Thyroid gland (tissue), 4 donors: ENCODE results near the gene ETV2. TPM values are rescaled to one million over a fixed set of nuclear protein-coding genes. Genes with fewer than 3 reads are reported as not detected.

Experiments used
- DNase-seq, 2 donors: peaks; one replicate each; pipeline ENCODE4 v3.0.0-alpha.2; 2019
- H3K27ac ChIP-seq, 3 donors: fragments of 200-600 bp; sonication (generic); 1 replicate in 2 of 3; 2 replicates in 1 of 3; pipeline ENCODE4 v1.5.1; 2016 to 2019; ENCODE audit warnings: mild to moderate bottlenecking in 1 of 3, moderate library complexity in 1 of 3
- H3K27me3 ChIP-seq: fragments of 200-600 bp; sonication (generic); one replicate; pipeline ENCODE4 v1.5.1; 2019
- H3K36me3 ChIP-seq, 2 donors: fragments of 200-600 bp; sonication (generic); one replicate each; pipeline ENCODE4 v1.5.1; 2016 to 2019
- H3K4me1 ChIP-seq, 2 donors: fragments of 200-600 bp; sonication (generic); one replicate each; pipeline ENCODE4 v1.5.1; 2017 to 2019
- H3K4me3 ChIP-seq, 3 donors: fragments of 200-600 bp; sonication (generic); replicated peaks in 1 of 3; 1 replicate in 2 of 3; 2 replicates in 1 of 3; pipeline ENCODE4 v1.5.1; 2016; ENCODE audit warnings: mild to moderate bottlenecking in 1 of 3
- H3K9me3 ChIP-seq: fragments of 200-600 bp; sonication (generic); one replicate; pipeline ENCODE4 v1.5.1; 2017
- CTCF ChIP-seq, 6 experiments: fragments of 200-600 bp in 3 of 6; fragments of 450-650 bp in 3 of 6; sonication (generic) in 3 of 6; IDR thresholded peaks; one replicate each; pipeline ENCODE4 v1.5.1; 2016 to 2019; ENCODE audit warnings: antibody characterized with exemption in 6 of 6, mild to moderate bottlenecking in 2 of 6, inconsistent platforms in 1 of 6, moderate library complexity in 1 of 6
- POLR2A ChIP-seq, 2 donors: fragments of 450-650 bp; IDR thresholded peaks; one replicate each; pipeline ENCODE4 v1.6.1; 2017; ENCODE audit warnings: antibody characterized with exemption in 2 of 2, mild to moderate bottlenecking in 2 of 2, moderate library complexity in 1 of 2
- WGBS, 2 donors: methylation state at CpG; one replicate each; pipeline ENCODE4 v1.1.5; 2017; 5-methylcytosine and 5-hydroxymethylcytosine counted together
- intact Hi-C: fragments of 100-400 bp; cut with DNase I; formaldehyde crosslinking; loops from one replicate; pipeline ENCODE4 v1.15.1; 2023
- total RNA-seq, 4 donors: library from RNA; depleted of rRNA; stranded (reverse); fragments of >200 nt; gene quantifications; one replicate each; pipeline ENCODE4 v1.2.3, GENCODE V29; 2016

Gene ETV2
- total RNA-seq, 4 donors from 2014 or later = 0.56 TPM; not detected in 3

- Histone ChIP-seq H3K27me3 (no peaks in the 10 kb centered on the region), H3K4me3 (peak overlapping the region in 1 of 3 donors; percentile 55), H3K36me3 (no peaks in the 10 kb centered on the region), H3K27ac (peak overlapping the region in 1 of 3 donors; percentile 3), H3K9me3 (no peaks in the 10 kb centered on the region), H3K4me1 (peaks cover 9 to 10% of the 10 kb centered on the region in 2 donors)
- DNase-seq = no peak
- TF ChIP-seq CTCF (IDR thresholded peaks at IDR 0.05) (no peak), POLR2A (IDR thresholded peaks at IDR 0.05) (no peak)
- intact Hi-C loops = loop anchor here (10.0 kb wide), 1 partner anchor 257 kb away; the partner anchor contains the start of gene FFAR3
- WGBS, 2 donors = 32 to 34% methylated on average over 9 of the region's 9 CpGs
Measured at GRCh38 chr19:35612224-35612558, 29.4 kb upstream of the ETV2 start.

- WGBS, 2 donors = 0% methylated on average over 15 to 24 of the region's 47 CpGs
- Histone ChIP-seq H3K27me3 (no peaks in the 10 kb centered on the region), H3K27ac (peak within 1 kb of the TSS in 2 of 3 donors; percentile 3 to 51), H3K4me3 (peak within 1 kb of the TSS; percentile 5 to 55 (median 44)), H3K36me3 (no peaks in the 10 kb centered on the region), H3K4me1 (peaks cover 9 to 10% of the 10 kb centered on the region in 2 donors), H3K9me3 (no peaks in the 10 kb centered on the region)
- TF ChIP-seq POLR2A (IDR thresholded peaks at IDR 0.05) = peak in 1 of 2 donors; percentile 45
- TF ChIP-seq CTCF (IDR thresholded peaks at IDR 0.05) = peak in 1 of 6 experiments; percentile 56
- intact Hi-C loops = loop anchor here (10.0 kb wide), 1 partner anchor 258 kb away; the partner anchor contains the start of gene FFAR3
- DNase-seq = peak; percentile 92
Measured at GRCh38 chr19:35612559-35613321, 28.8 kb upstream of the ETV2 start, which contains the start of gene HAUS5. TSS of gene HAUS5 (plus strand) at chr19:35612735. CDS start at chr19:35612795, 60 bp downstream.

- H3K27me3 ChIP-seq = no peaks in the 10 kb centered on the region
- DNase-seq = no peak
- H3K9me3 ChIP-seq = no peaks in the 10 kb centered on the region
- TF ChIP-seq POLR2A (IDR thresholded peaks at IDR 0.05) = no peak
- TF ChIP-seq CTCF (IDR thresholded peaks at IDR 0.05) = no peak
- peaks cover 9 to 10% of the 10 kb centered on the region in 2 donors for H3K4me1 ChIP-seq
- intact Hi-C loops = loop anchor here (10.0 kb wide), 1 partner anchor 259 kb away; the partner anchor contains the start of gene FFAR3
- WGBS, 2 donors = 73 to 92% methylated on average over 1 of the region's 1 CpG
- no peak overlapping the region for H3K4me3 ChIP-seq
- no peak overlapping the region for H3K27ac ChIP-seq
- no peaks in the 10 kb centered on the region for H3K36me3 ChIP-seq
Measured at GRCh38 chr19:35613574-35613973, 28.0 kb upstream of the ETV2 start.

GRCh38 chr19:35615036-35615435 is 26.5 kb upstream of the ETV2 start:
- no peak overlapping the region for H3K27ac ChIP-seq
- DNase-seq = no peak
- no peaks in the 10 kb centered on the region for H3K36me3 ChIP-seq
- no peak for TF ChIP-seq POLR2A (IDR thresholded peaks at IDR 0.05)
- TF ChIP-seq CTCF (IDR thresholded peaks at IDR 0.05) = no peak
- H3K9me3 ChIP-seq = no peaks in the 10 kb centered on the region
- WGBS, 2 donors = 84 to 98% methylated on average over 13 to 17 of the region's 17 CpGs
- peaks cover 9 to 10% of the 10 kb centered on the region in 2 donors for H3K4me1 ChIP-seq
- H3K27me3 ChIP-seq = no peaks in the 10 kb centered on the region
- H3K4me3 ChIP-seq = no peak overlapping the region
- intact Hi-C loops = loop anchor here (10.0 kb wide), 1 partner anchor 260 kb away; the partner anchor contains the start of gene FFAR3

GRCh38 chr19:35618857-35619256 is 22.7 kb upstream of the ETV2 start:
- TF ChIP-seq POLR2A (IDR thresholded peaks at IDR 0.05) = no peak
- no peak for TF ChIP-seq CTCF (IDR thresholded peaks at IDR 0.05)
- H3K27me3 ChIP-seq = no peaks in the 10 kb centered on the region
- no peak overlapping the region for H3K4me3 ChIP-seq
- no peak for DNase-seq
- WGBS, 2 donors = 77 to 87% methylated on average over 6 to 7 of the region's 7 CpGs
- no peaks in the 10 kb centered on the region for H3K36me3 ChIP-seq
- no peaks in the 10 kb centered on the region for H3K9me3 ChIP-seq
- no peak overlapping the region for H3K27ac ChIP-seq
- intact Hi-C loops = loop anchor here (10.0 kb wide), 1 partner anchor 264 kb away; the partner anchor contains the start of gene FFAR3
- no peaks in the 10 kb centered on the region for H3K4me1 ChIP-seq
